HG02970 (cell line): ENCODE data around the gene ANKRD1.

Source experiments
- ATAC-seq: cut with Tn5 transposase; IDR thresholded peaks from one replicate; pipeline ENCODE4 v1.9.1; 2021; ENCODE audit warnings: mild to moderate bottlenecking, moderate library complexity, moderate number of reproducible peaks; ENCODE audit not compliant: unreplicated experiment, low FRiP score

ANKRD1 gene

DNA sequence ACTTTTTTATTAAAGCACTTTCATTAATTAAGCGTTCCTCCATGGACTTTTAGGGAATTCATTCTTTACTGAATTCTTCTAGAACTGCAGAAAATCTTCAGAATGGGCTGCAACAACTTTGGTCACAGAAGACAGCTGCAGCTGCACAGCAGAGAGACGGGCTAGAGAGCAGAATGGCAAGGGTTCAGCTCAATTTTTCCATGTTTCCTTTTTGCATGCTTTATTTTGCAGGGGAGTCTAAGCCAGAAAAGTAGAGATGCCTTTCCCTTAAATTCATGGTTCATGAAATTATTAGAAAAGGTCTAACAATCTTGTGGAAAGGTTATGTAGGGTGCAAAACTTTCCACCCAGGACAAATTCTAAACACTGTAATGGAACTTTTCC, 15.4 kb upstream of the ANKRD1 start:
- no peak for ATAC-seq

DNA sequence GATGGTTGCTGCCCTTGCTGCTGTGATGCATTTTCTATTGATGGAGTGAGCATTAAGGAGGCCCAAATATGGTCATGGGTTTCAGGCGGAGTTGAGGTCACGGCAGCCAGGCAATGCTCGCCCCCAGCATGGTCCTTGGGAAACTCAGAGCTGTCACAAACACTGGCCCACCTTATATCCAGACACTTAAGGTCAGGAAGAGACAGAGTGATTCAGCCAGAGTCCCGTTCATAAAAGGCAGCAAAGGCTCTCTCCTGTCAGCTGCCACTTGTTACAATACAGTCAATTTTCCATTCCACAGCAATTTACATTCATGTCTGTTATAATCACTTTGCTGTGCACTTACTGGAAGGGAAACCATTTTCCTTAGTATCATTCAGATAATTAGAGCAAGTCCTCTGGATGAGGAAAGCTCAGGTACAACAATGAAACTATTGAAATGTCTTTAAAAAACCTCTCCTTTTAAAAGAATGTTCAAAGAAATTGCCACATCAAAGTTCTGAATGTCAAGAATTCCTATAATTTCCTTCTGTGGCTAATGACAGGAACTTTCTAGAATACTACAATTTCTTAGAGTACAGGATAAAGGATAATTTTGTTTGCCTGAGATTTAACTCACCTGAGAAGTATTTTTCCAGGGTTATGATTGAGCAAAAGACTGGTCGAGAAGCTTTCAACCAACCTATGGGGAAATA, 14.8 kb upstream of the ANKRD1 start:
- no peak for ATAC-seq

DNA sequence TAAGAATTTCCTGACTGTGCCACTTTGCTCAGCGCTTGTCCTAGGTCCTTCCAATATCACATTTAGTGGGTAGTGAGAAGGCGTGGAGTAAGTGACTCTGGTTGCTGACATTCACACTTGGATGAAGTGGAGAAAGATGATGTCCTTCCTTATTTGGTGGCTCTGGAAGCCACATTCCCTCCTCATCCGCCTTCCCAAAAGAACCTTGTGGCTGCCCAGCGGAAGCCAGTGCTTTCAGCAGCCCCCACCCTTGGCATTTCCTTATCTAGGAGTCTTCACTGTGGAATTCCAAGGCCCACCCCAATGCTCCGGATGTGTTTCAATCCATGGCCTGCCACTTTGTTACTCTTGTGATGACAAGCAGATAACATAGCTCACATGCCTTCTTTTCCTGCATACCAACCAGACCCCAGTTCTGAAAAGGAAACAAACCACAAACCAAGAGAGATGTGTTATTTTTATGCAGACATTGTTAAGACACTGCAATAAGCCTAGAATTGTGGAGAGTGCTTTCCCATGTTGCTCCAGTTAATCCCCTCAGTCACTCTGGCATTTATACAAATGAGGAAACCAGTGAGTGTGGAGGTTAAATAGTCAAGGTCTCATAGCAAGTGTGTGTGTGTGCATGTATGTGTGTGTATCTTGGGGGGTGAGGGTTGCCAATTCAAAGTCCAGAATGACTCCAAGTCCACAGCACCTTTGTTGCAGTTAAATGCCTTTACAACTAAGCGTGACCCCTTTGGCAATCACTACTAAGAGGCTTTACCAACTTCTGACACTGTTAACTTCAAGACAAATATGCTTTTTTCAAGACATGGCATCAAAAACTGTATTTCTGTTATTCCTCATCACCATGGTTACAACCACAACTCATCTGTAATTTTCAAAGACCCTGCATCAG, 10.3 kb upstream of the ANKRD1 start:
- ATAC-seq, result no peak

DNA sequence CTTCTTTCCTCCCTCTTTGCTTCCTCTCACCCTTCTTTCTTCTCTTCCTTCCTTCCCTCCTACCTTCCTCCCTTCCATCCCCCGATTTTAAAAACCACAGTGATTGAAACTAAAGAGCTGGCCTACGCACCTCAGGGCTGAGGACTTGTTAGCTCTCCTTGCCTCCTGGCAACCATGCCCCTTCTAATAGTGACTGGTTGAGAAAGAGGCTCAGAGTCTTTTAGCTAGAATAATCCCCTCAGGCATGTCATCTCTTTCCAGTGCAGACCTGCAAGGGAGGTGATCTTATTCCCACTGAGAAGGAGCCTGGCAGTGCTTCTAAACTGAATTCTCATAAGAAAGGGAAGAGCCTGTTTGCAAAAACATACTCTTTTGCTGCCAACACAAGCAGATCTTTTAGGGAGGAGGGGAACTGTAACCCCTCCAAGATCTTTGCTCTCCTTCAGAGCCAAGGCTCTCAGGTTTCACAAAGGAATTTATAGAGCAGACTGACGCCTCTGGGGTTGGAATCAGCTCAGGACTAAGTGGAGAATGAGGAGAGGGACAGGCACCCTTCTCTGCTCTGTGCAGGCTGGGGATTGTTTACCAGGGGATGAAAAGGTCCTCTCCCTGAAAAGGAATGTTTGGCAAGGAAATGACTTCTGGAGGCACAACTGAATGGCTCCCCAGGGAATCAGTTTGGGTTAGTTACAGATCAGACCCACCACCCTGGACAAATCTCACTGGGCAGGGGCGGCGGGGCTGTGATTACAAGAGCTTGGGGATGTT, 9.4 kb upstream of the ANKRD1 start:
- no peak for ATAC-seq

DNA sequence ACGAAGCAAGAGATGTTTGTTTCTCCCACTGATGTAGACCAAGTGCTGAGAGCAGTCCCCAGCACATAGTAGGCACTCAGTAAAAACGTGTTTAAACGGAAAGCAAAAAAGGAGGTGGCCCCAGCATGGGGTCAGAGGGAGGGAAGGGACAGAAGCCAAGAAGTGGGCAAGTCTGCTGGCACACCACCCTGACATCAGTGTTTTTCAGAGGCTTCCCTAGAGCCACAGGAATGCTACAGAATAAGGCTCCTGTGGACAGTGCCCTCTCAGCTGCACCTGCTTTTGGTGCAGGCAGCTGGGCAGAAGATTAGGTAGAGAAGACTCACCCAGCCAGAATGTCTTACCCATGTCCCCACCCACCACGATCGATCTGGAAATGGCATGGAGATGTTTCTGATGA, 8.3 kb upstream of the ANKRD1 start:
- ATAC-seq, result no peak

DNA sequence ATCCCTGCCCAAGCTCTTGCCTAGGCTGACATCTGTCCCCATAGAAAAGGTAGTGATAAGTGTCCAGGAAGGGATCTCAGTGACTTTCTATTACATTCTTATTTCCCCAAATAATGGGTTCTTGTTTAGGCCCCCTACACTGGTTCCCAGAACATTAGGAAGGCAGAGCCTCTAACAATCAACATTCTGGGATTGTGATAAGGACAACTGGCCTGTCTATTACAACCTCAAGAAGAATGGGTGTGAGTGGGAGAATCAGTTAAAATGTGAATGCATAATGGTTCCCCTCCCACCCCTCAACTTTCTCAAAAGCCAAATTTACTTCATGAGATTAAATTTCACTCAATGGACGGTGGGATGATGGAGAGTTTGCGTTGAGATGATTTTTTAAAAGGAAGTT, 6.4 kb upstream of the ANKRD1 start:
- no peak for ATAC-seq

DNA sequence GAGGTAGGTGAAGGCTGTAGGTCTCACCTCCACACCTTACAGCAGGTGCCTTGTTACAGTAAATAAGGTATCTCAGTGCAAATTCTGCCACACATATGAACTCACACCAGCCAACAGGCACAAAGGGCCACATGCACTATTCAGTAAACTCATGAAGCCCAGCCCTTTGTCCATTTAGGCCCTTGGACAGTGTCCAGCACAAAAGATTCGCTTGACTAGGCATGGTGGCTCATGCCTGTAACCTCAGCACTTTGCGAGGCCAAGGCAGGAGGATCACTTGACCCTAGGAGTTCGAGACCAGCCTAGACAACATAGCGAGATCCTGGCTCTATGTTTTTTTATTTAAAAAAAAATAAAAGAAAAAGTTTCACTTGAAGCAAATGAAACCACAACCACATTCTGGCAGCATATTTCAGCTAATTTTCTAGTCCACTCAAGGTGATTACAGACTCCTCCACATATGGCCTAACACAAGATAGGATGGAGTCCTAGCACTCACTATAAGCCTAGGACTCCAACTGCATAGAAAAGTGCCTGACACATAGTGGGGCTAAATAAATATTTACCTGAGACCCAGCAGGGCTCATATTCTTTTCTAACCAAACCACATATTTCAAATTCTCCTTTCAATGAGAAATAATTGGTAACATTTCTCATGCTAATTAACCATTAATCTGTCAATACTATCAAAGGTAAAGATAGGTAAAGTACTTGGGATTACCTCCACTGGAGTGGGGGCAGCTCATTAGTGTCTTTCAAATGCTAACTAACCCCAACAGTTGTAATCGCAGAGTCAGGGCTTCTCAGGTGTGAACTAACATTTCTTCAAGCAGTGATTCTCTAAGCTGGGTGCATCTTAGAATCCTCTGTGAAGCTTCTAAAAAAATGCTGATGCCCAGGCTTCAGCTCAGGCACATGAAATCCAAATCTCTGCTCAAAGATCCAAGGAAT, 4.5 kb upstream of the ANKRD1 start:
- no peak for ATAC-seq

DNA sequence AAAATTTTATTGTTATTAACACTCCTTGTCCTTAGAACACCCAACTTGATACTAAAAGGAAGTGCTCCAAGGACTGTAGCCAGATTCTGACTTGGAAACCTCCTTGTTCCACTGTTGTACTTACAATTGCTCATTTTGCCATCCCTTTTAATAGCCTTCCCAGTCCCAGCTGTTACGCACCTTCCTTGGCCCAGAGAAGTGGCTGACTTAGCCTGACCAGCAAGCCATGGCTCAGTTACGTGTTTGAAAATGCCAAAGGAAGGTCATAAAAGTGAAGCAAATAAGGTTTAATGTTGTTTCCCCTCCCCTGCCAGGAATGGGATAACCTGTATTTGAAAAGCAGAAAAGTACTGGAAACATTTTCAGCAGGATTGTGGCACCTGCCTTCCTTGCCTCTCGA, 3.7 kb upstream of the ANKRD1 start:
- ATAC-seq, result no peak

DNA sequence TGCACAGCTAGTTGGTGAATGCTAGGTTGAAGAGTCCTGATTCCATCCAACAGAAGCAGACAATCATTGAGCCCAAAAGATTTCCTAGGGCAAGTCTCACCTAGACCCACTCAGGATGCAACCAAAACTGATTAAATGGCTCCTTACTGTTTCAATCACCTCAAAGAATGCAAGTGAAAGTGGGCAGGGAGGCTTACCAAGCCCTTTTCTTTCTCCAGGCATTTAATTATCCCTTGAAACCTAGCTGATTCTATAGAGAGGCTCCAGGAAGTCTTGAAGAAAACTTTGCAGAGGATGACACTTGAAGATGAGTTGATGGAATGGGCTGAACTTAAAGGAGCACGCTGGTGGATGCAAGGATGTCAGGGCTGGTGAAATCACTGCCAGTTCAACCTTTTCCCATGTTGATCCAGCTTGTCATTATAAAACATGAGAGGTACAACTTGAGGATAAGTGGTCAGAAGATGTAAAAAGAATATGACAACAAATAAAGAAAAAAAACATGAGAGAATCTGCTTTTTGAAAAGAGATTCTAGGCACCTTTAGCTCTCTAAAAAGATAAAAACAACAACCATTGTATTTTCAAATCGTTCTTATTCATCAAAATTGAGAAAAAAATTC, 2.3 kb upstream of the ANKRD1 start:
- ATAC-seq, result no peak

DNA sequence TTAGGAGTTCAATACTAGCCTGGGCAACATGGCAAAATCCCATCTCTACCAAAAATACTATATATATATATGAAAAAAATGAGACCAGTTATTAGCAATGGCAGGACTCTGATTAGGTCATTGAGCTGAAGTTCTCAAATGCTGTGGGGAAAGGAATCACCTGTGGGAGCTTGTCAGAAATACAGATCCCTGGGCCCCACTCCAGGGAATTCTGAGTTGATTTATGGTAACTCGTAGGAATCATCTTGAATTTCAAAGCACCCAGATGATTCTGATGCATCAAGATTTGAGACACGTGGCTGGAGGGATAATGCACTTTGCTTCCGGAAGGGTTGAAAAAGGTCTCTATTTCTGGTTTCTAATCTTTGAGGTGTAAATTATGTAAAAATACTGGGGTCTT, 1.0 kb upstream of the ANKRD1 start:
- ATAC-seq, result no peak

DNA sequence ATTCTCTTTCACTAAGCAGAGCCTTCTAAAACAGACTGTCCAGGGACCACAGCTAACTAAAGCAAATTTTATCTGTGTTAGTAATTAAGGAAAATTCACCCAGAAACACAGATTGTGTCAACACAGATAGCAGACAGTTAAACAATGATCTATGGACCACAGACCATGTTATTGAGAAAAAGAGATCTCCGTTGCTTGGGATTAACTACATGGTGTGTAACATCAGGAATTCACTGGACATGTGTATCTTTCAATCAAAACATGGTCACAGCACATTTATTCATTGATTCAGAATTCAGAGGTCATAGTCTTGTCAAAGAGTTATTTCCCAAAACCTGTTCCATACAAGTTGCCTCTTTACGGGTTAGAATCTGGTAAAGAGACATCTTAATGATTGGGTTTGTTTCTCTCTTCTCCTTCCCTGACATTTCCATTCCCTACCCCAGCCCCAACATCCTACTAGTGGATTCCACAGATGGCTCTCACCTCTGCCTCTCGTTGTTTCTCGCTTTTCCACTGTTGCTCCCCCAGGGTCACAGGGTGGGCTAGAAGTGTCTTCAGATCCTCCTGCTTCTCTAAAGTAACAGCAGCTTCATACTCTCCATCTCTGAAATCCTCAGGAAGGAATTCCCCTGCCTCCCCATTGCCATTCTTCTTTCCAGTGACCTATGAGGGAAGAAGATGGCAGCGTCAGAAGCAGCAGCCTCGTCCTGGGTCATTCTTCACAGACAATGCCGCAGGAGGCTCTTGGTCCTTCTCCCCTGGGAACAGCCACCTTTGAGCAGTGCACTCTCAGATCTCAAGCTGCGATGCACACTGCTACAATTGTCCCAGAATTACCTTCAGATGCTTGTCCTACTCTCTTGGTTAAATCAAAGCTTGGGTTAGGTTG, 958 bp downstream of the ANKRD1 start:
- ATAC-seq, result no peak

DNA sequence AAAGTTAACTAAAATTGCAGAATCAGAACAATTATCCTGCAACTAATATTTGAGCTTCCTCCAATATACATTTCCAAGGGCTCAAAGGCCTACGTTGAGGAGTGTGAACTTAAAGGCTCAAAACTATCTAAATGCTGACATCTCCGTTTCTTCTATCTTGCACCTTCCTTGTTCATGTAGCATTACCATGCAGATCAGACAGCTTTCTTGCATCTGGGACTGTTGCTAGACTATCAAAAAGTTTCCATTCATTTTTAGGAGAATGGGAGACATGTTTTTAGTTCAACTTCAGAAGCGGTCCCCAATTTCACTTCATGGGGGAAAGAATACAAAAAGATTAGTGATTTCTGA, 2.9 kb downstream of the ANKRD1 start:
- ATAC-seq, result no peak

DNA sequence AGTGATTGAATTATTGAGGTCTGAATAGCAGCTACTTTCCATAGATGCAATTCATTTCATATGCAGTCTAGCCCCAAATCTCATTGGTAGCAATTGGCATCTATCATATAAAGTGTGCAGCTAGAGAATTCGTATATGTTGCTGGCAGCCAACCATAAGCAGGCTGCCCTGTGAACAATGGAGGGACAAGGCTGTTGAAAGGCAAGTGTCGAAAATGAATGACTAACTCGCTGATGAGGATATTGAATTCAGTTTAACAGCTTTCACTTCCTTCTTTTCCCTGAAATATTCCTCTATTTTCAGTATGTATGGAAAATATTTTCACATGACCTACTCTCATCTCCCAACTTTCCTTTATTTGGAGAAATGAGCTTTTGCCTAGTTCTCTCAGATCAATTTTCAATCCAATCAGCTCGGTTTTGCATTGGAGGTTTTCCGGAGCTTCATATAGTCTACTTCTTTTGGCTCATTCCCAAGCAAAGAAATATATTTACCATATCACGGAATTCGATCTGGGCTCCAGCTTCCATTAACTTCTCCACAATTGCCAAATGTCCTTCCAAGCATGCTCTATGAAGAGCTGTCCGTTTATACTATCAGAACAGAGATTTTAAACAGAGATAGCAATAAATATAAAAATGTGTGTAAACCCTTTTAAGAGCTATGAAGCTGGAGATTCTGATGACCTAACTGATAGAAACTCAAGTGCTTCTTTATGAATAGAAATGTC, 3.5 kb downstream of the ANKRD1 start:
- no peak for ATAC-seq

DNA sequence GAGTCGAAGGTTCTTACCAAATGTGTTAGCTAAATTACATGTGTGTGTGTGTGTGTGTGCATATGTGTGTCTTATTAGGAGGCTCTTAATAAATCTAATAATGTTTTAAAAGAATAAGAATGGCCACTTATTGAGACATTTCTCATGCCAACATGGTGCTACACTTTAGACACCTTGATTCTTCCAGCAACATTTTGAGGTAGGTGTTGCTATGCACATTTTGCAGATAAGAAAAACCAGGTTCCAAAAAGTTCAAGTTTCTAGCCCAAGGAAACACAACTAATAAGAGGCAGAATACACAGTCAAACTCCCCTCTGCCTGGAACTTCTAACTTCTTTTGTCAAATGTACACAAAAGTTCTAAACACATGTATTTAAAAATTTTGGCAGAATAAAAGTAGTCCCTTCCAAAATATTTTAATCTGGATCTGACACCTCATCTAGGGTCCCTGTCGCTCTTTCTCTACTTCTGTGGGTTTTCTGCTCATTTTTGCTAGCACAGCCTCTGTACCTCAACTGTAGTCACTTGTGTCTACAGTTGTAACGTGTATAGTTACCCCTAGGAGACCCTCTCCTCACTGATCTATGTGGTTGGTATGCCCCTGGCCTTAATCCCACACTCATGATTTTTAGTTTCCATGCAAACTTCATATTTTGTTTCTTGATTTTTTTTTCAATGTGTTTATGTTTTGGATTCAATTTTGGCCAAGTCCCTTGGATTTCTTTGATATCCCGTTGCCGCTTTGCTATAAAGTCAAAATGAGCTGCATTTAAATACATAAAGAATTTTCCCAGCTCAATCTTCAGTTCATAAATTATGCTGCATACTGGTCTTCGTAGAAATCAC, 4.3 kb downstream of the ANKRD1 start:
- no peak for ATAC-seq

DNA sequence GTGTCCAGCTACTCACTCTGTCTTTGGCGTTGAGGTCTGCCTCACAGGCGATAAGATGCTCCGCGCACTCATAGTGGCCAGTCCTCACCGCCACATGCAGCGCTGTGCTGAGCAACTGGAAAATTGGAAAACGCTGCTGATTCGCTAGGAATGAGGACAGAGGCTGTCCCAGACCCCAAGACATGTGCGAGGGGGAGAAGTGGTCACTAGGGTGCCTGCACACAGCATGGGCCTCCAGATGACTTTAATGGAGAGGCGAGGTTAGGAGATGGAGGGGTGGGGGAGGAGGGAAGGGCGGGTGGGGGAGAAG, 5.2 kb downstream of the ANKRD1 start:
- no peak for ATAC-seq

DNA sequence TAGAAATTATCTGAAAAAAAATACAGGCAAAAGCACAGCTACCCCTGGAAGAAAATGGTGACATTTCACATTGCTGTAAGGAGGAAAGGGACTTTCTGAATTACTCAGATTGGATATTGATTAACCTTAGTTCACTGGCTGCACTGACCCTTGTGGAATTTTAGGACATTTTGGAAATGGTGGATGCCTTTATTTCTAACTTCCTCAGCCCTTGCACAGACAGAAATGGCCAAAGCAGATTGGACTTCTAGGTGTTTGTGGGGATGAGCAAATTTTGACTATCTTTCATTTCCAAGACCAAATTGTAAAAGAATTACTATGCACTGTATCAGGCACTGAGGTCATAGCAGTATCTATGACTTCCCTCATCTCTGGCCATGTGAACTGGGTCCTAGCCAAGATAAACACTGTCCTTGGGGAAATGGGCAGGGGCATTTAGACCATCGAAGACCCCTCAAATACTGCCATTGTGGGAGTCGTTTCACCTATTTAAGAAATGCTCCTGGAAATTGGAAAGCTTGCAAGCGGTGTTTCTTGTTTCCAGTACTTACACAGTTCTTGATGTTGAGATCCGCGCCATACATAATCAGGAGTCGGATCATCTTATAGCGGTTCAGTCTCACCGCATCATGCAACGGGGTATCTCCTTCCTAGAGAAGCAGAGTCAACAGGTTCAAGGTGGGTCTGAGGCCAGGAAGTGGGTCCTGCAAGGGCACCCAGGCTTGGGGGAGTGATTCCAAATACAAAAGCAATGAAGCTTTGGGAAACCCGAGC, 5.7 kb downstream of the ANKRD1 start:
- ATAC-seq, result no peak
